ENCODE measurements around the gene VMAC. TPM values are rescaled to one million over a fixed set of nuclear protein-coding genes. Genes with fewer than 3 reads are reported as not detected.
"Not testable (repeated sequence)": the region's sequence is repeated elsewhere in the genome, so short reads cannot be mapped to it uniquely, and the experiment has no call there.

The VMAC gene
- total RNA-seq, 2 experiments from 2014 or later: 23.4 to 25.3 TPM

- no peak overlapping the region for H3K4me3 ChIP-seq (ENCODE audit: low read length)
- H3K27me3 ChIP-seq (ENCODE audit: control insufficient read depth in 1 of 2, insufficient read depth in 2 of 2, low read length in 2 of 2): peaks cover 18 to 20% of the 10 kb centered on the region in 2 experiments
- ChIA-PET POLR2A (no interaction called here), CTCF (no interaction called here)
- H3K9me3 Mint-ChIP-seq: no peaks in the 10 kb centered on the region
- intact Hi-C loops (cut with DNase I, micrococcal nuclease): no loop called here
- ATAC-seq (ENCODE audit: poor library complexity): no peak
- peaks cover 15% of the 10 kb centered on the region for H3K27me3 Mint-ChIP-seq
- H3K27ac ChIP-seq (ENCODE audit: low read depth in 1 of 2, low read length in 2 of 2): no peak overlapping the region
- no peaks in the 10 kb centered on the region for H3K4me1 Mint-ChIP-seq (ENCODE audit: low read depth)
- no peaks in the 10 kb centered on the region for H3K36me3 Mint-ChIP-seq (ENCODE audit: low read depth)
- no peaks in the 10 kb centered on the region for H3K9me3 ChIP-seq (ENCODE audit: control insufficient read depth in 1 of 2, insufficient read depth in 1 of 2, low read length in 2 of 2)
- H3K27ac Mint-ChIP-seq: no peak overlapping the region
- H3K4me1 ChIP-seq (ENCODE audit: insufficient read depth, low read length): no peaks in the 10 kb centered on the region
- no peak overlapping the region for H3K4me3 Mint-ChIP-seq
- TF ChIP-seq CTCF (IDR thresholded peaks at IDR 0.05): no peak
- no peak for DNase-seq
- no peaks in the 10 kb centered on the region for H3K36me3 ChIP-seq (ENCODE audit: insufficient read depth, low read length)
These were observed 22.2 kb upstream of the VMAC start for GRCh38 chr19:5882421-5882968.

- H3K27ac ChIP-seq (ENCODE audit: low read depth in 1 of 2, low read length in 2 of 2); H3K4me3 Mint-ChIP-seq; H3K9me3 Mint-ChIP-seq; H3K36me3 ChIP-seq (ENCODE audit: insufficient read depth, low read length); H3K4me3 ChIP-seq (ENCODE audit: low read length); ATAC-seq (ENCODE audit: poor library complexity); H3K4me1 Mint-ChIP-seq (ENCODE audit: low read depth); DNase-seq; H3K4me1 ChIP-seq (ENCODE audit: insufficient read depth, low read length); H3K9me3 ChIP-seq (ENCODE audit: control insufficient read depth in 1 of 2, insufficient read depth in 1 of 2, low read length in 2 of 2); intact Hi-C loops (cut with DNase I, micrococcal nuclease); POLR2A ChIA-PET; CTCF ChIA-PET; H3K27ac Mint-ChIP-seq; H3K36me3 Mint-ChIP-seq (ENCODE audit: low read depth): not testable (repeated sequence)
- peaks cover 12 to 17% of the 10 kb centered on the region in 2 experiments for H3K27me3 ChIP-seq (ENCODE audit: control insufficient read depth in 1 of 2, insufficient read depth in 2 of 2, low read length in 2 of 2)
- peaks cover 15% of the 10 kb centered on the region for H3K27me3 Mint-ChIP-seq
These were observed 21.4 kb upstream of the VMAC start for GRCh38 chr19:5883157-5883873.

GRCh38 chr19:5884065-5884811 lies 20.4 kb upstream of the VMAC start:
- CTCF ChIA-PET; H3K4me1 ChIP-seq (ENCODE audit: insufficient read depth, low read length); DNase-seq; H3K27ac Mint-ChIP-seq; POLR2A ChIA-PET; intact Hi-C loops (cut with DNase I, micrococcal nuclease); ATAC-seq (ENCODE audit: poor library complexity); H3K4me3 ChIP-seq (ENCODE audit: low read length); H3K4me3 Mint-ChIP-seq; H3K9me3 ChIP-seq (ENCODE audit: control insufficient read depth in 1 of 2, insufficient read depth in 1 of 2, low read length in 2 of 2); H3K27ac ChIP-seq (ENCODE audit: low read depth in 1 of 2, low read length in 2 of 2); H3K36me3 Mint-ChIP-seq (ENCODE audit: low read depth); H3K9me3 Mint-ChIP-seq; H3K4me1 Mint-ChIP-seq (ENCODE audit: low read depth); H3K36me3 ChIP-seq (ENCODE audit: insufficient read depth, low read length): not testable (repeated sequence)
- H3K27me3 ChIP-seq (ENCODE audit: control insufficient read depth in 1 of 2, insufficient read depth in 2 of 2, low read length in 2 of 2): peaks cover 7 to 12% of the 10 kb centered on the region in 2 experiments
- peaks cover 16% of the 10 kb centered on the region for H3K27me3 Mint-ChIP-seq

- ChIA-PET POLR2A (interaction anchor here (1.7 kb wide), 1 partner anchor 15 kb away, joined by 9 read pairs; the partner anchor contains the start of genes NDUFA11 and VMAC), CTCF (interaction anchor here (0.8 kb wide), 1 partner anchor 85 kb away, joined by 3 read pairs; no protein-coding TSS in a partner anchor)
- ATAC-seq (ENCODE audit: poor library complexity): no peak
- H3K27me3 Mint-ChIP-seq: peaks cover 17% of the 10 kb centered on the region
- H3K4me3 Mint-ChIP-seq: no peak overlapping the region
- Histone ChIP-seq H3K4me3 (ENCODE audit: low read length) (no peak overlapping the region), H3K9me3 (ENCODE audit: control insufficient read depth in 1 of 2, insufficient read depth in 1 of 2, low read length in 2 of 2) (peaks cover 0 to 7% of the 10 kb centered on the region in 2 experiments), H3K27me3 (ENCODE audit: control insufficient read depth in 1 of 2, insufficient read depth in 2 of 2, low read length in 2 of 2) (no peaks in the 10 kb centered on the region), H3K4me1 (ENCODE audit: insufficient read depth, low read length) (peaks cover 10% of the 10 kb centered on the region), H3K27ac (ENCODE audit: low read depth in 1 of 2, low read length in 2 of 2) (no peak overlapping the region), H3K36me3 (ENCODE audit: insufficient read depth, low read length) (peaks cover 3% of the 10 kb centered on the region)
- no peak for TF ChIP-seq CTCF (IDR thresholded peaks at IDR 0.05)
- H3K4me1 Mint-ChIP-seq (ENCODE audit: low read depth): no peaks in the 10 kb centered on the region
- no peak overlapping the region for H3K27ac Mint-ChIP-seq
- no peak for DNase-seq
- no peaks in the 10 kb centered on the region for H3K9me3 Mint-ChIP-seq
- intact Hi-C loops (cut with DNase I, micrococcal nuclease): no loop called here
- H3K36me3 Mint-ChIP-seq (ENCODE audit: low read depth): no peaks in the 10 kb centered on the region
These were observed 15.2 kb upstream of the VMAC start for GRCh38 chr19:5889288-5889971.

Data from CD4-positive, alpha-beta T cell (primary cell).